ENCODE results near the gene MRE11.

The MRE11 gene

GRCh38 chr11:94493281-94494125 is at the start of gene MRE11, which contains the start of gene ANKRD49:
MRE11 (minus strand) TSS chr11:94493844; CDS start chr11:94492801, 1,043 bp downstream.
ANKRD49 (plus strand) TSS chr11:94493984; CDS start chr11:94496694, 2,710 bp downstream.
- peak; percentile 99 for DNase-seq (ENCODE audit: low read depth)
- TF ChIP-seq CTCF (IDR thresholded peaks at IDR 0.05; ENCODE audit: insufficient read depth, low read depth, low read length, missing control alignments): no peak
- peak within 1 kb of the TSS; percentile 91 for H3K4me3 ChIP-seq (ENCODE audit: low read length)

GRCh38 chr11:94539420-94539819 is 45.8 kb upstream of the MRE11 start:
- H3K4me3 ChIP-seq (ENCODE audit: low read length): no peak overlapping the region
- DNase-seq (ENCODE audit: low read depth): peak; percentile 32
- no peak for TF ChIP-seq CTCF (IDR thresholded peaks at IDR 0.05; ENCODE audit: insufficient read depth, low read depth, low read length, missing control alignments)

- DNase-seq (ENCODE audit: low read depth): no peak
- H3K4me3 ChIP-seq (ENCODE audit: low read length): no peak overlapping the region
- TF ChIP-seq CTCF (IDR thresholded peaks at IDR 0.05; ENCODE audit: insufficient read depth, low read depth, low read length, missing control alignments): no peak
These were observed 43.5 kb upstream of the MRE11 start for GRCh38 chr11:94537031-94537600.

- no peak for DNase-seq (ENCODE audit: low read depth)
- TF ChIP-seq CTCF (IDR thresholded peaks at IDR 0.05; ENCODE audit: insufficient read depth, low read depth, low read length, missing control alignments): no peak
- H3K4me3 ChIP-seq (ENCODE audit: low read length): no peak overlapping the region
These were observed 42.7 kb upstream of the MRE11 start for GRCh38 chr11:94536386-94536785.

- H3K4me3 ChIP-seq (ENCODE audit: low read length): no peak overlapping the region
- no peak for DNase-seq (ENCODE audit: low read depth)
- TF ChIP-seq CTCF (IDR thresholded peaks at IDR 0.05; ENCODE audit: insufficient read depth, low read depth, low read length, missing control alignments): no peak
These were observed 40.3 kb upstream of the MRE11 start for GRCh38 chr11:94533696-94534630.

- no peak for TF ChIP-seq CTCF (IDR thresholded peaks at IDR 0.05; ENCODE audit: insufficient read depth, low read depth, low read length, missing control alignments)
- DNase-seq (ENCODE audit: low read depth): no peak
- no peak overlapping the region for H3K4me3 ChIP-seq (ENCODE audit: low read length)
These were observed 39.6 kb upstream of the MRE11 start for GRCh38 chr11:94533206-94533605.

All from epithelial cell of esophagus (primary cell).